Kidney (tissue), 14 donors: ENCODE data around the gene MAP3K5. TPM values are rescaled to one million over a fixed set of nuclear protein-coding genes. Genes with fewer than 3 reads are reported as not detected.

Source experiments
- DNase-seq, 5 donors: peaks; one replicate each; pipeline ENCODE4 v3.0.0-alpha.2; 2013 to 2020
- FAIRE-seq: peaks from 2 replicates; lab custom pipeline; 2012; peaks lifted over from hg19 to GRCh38; lab: Jason Lieb, UNC
- H3K27ac ChIP-seq, 2 donors: one replicate each; pipeline ENCODE4 v1.7.0; 2013; ENCODE audit warnings: low read depth in 2 of 2, low read length in 2 of 2, inconsistent platforms in 1 of 2
- H3K27me3 ChIP-seq: one replicate; pipeline ENCODE4 v1.7.1; 2013; ENCODE audit warnings: low read length, inconsistent platforms; ENCODE audit not compliant: control insufficient read depth, insufficient read depth
- H3K36me3 ChIP-seq, 3 donors: one replicate each; pipeline versions ENCODE4 v1.7.0 to v1.7.1; 2013; ENCODE audit warnings: low read length in 3 of 3, control low read depth in 1 of 3, inconsistent platforms in 1 of 3; ENCODE audit not compliant: insufficient read depth in 3 of 3, control insufficient read depth in 2 of 3
- H3K4me1 ChIP-seq, 3 donors: one replicate each; pipeline versions ENCODE4 v1.7.0 to v1.7.1; 2013; ENCODE audit warnings: low read length in 3 of 3, inconsistent platforms in 1 of 3, low read depth in 1 of 3; ENCODE audit not compliant: control insufficient read depth in 2 of 3, insufficient read depth in 2 of 3
- H3K4me3 ChIP-seq, 3 donors: one replicate each; pipeline versions ENCODE4 v1.7.0 to v1.8.1; 2013; ENCODE audit warnings: low read length in 3 of 3, control low read depth in 1 of 3, inconsistent platforms in 1 of 3
- H3K9ac ChIP-seq, 3 donors: one replicate each; pipeline versions ENCODE4 v1.7.0 to v1.7.1; 2013; ENCODE audit warnings: low read length in 3 of 3, control low read depth in 1 of 3, inconsistent platforms in 1 of 3
- H3K9me3 ChIP-seq, 3 donors: one replicate each; pipeline versions ENCODE4 v1.7.0 to v1.7.1; 2013; ENCODE audit warnings: low read length in 3 of 3, control low read depth in 1 of 3, inconsistent platforms in 1 of 3; ENCODE audit not compliant: control insufficient read depth in 2 of 3, insufficient read depth in 1 of 3
- CTCF ChIP-seq: IDR thresholded peaks from 3 replicates; pipeline ENCODE4 v1.5.1; 2012; ENCODE audit warnings: mild to moderate bottlenecking, moderate library complexity, borderline replicate concordance; ENCODE audit not compliant: insufficient read depth; ENCODE audit errors: extremely low read depth
- intact Hi-C: fragments of 100-400 bp; cut with DNase I; formaldehyde crosslinking; loops from one replicate; pipeline ENCODE4 v1.11.1; 2022
- polyA plus RNA-seq: library from polyadenylated mRNA; stranded (reverse); fragments of 350-450 nt; fragmentation: Illumina TruSeq; extraction: RNeasy Lipid Tissue Mini Kit (QIAGEN cat#74804); gene quantifications from one replicate; pipeline ENCODE4 v1.2.3, GENCODE V29; 2014; ENCODE audit warnings: low read depth, low replicate concordance; ENCODE audit not compliant: insufficient read depth
- total RNA-seq: library from RNA; stranded (reverse); fragmentation: NEBNext Ultra II Directional; extraction: Animal tissue kit (Norgen Biotek cat#: 25700); gene quantifications from one replicate; pipeline ENCODE4 v1.2.1, GENCODE V29; 2021
- donor health status: control.
- donor health status: control.
- donor health status: control.
- donor health status: control.
- donor health status: control.
- donor health status: DM: yes; HTN: yes; CAD: no.
- donor health status: Normal renal cell carcinoma (clear cell type).

MAP3K5 gene
- total and polyA plus RNA-seq, 2 donors from 2014 or later: 5.9 to 32.9 TPM

- peak overlapping the region; percentile 48 to 57 for H3K27ac ChIP-seq
Observed at GRCh38 chr6:136644597-136644952, 147.7 kb downstream of the MAP3K5 start.

GRCh38 chr6:136643850-136644596 lies 148.3 kb downstream of the MAP3K5 start:
- Histone ChIP-seq H3K9me3 (no peaks in the 10 kb centered on the region), H3K27me3 (no peaks in the 10 kb centered on the region), H3K27ac (peak overlapping the region; percentile 48 to 57), H3K36me3 (no peaks in the 10 kb centered on the region), H3K4me3 (no peak overlapping the region), H3K9ac (peak overlapping the region in 1 of 3 donors; percentile 57), H3K4me1 (peaks cover 0 to 23% (median 19%) of the 10 kb centered on the region in 3 donors)
- peak; percentile 80 for TF ChIP-seq CTCF
- peak; percentile 90 to 95 (median 91) for DNase-seq
- no peak for FAIRE-seq
- intact Hi-C loops: loop anchor here (10.0 kb wide), 1 partner anchor 151 kb away; the partner anchor contains the start of gene MAP3K5

More at GRCh38 chr6:136644597-136644952, 147.7 kb downstream of the MAP3K5 start:
- Histone ChIP-seq H3K27me3 (no peaks in the 10 kb centered on the region), H3K9me3 (no peaks in the 10 kb centered on the region), H3K36me3 (no peaks in the 10 kb centered on the region), H3K9ac (peak overlapping the region in 1 of 3 donors; percentile 57), H3K4me1 (peaks cover 0 to 23% (median 19%) of the 10 kb centered on the region in 3 donors), H3K4me3 (no peak overlapping the region)
- FAIRE-seq (no peak), DNase-seq (no peak)
- intact Hi-C loops: loop anchor here (10.0 kb wide), 1 partner anchor 150 kb away; the partner anchor contains the start of gene MAP3K5
- no peak for TF ChIP-seq CTCF

- Histone ChIP-seq H3K4me3 (no peak overlapping the region), H3K9me3 (no peaks in the 10 kb centered on the region), H3K4me1 (peaks cover 0 to 17% (median 11%) of the 10 kb centered on the region in 3 donors), H3K9ac (no peak overlapping the region), H3K36me3 (peaks cover 0 to 6% (median 4%) of the 10 kb centered on the region in 3 donors), H3K27ac (peak overlapping the region in 1 of 2 donors; percentile 52), H3K27me3 (no peaks in the 10 kb centered on the region)
- TF ChIP-seq CTCF: no peak
- DNase-seq (no peak), FAIRE-seq (no peak)
- intact Hi-C loops: loop anchor here (10.0 kb wide), 1 partner anchor 153 kb away; the partner anchor contains the start of gene MAP3K5
Observed at GRCh38 chr6:136641873-136642465, 150.3 kb downstream of the MAP3K5 start.
